Kidney capillary endothelial cell (primary cell): ENCODE data around the gene SUSD1.

Experiments used
- DNase-seq: peaks from one replicate; pipeline ENCODE4 v3.0.0-alpha.2; 2018; ENCODE audit warnings: low spot score

Gene SUSD1

GRCh38 chr9:112064871-112065270 is 110.2 kb downstream of the SUSD1 start:
- no peak for DNase-seq

DNA sequence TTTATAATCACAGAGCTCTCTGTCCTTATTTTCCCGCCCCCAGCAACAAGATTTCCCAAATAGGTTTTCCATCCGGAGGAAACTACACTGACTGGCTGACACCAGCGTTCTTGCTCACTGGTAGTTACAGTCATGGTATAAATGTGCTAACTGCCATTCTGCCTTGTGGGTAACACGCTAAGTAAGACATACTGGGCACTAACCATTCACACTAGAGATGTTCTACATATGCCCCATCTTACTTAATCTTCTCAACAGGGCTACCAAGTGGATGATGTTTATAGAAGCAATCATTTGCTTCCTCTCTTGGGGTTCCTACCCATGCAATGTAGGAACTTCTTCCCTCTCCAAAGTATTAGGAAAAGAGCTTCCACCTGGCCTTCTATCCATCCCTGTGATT is 111.5 kb downstream of the SUSD1 start:
- DNase-seq: no peak

DNA sequence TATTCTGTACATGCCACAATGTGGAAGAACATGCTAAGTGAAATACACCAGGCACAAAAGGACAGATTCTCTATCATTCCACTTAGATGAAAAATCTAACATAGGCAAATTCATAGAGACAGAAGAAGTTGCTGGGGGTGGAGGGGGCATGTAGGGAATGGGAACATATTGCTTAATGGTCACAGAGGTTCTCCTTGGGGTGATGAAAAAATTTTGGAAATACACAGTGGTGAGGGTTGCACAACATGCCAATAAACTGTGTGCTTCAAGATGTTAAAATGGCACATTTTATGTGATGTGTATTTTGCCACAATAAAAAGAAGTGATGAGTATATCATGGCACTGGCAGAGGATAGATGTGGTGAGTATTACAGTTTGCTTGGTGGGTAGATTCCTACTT is 111.9 kb downstream of the SUSD1 start:
- DNase-seq: no peak

DNA sequence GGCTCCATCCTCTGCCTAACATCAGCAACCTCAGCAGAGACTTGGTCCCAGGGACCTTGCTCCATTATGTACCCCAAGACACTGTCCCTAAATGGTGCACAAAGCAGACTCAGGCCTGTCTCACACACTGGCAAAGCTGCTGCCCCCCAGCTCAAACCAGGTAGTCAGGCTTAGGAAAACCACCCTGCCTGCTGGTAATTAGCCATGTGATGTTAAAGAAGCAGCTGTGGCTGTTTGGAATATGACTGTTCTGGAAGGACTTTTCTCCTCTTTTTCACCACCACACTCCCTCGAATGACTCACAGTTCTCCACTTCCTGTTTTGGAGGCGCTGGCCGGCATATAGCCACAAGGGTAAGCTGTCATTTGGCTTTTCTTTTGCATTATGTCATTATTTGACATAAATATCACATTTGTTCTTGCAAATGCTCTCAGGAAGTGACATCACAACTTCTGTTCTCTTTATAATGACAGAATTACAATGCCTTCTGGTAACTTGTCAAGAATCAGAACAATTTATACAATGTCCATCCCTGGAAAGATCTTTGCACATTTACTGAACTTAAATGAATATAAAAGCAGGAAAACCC is 113.9 kb downstream of the SUSD1 start:
- DNase-seq: peak; percentile 98

GRCh38 chr9:112059966-112060320 is 115.2 kb downstream of the SUSD1 start:
- no peak for DNase-seq

DNA sequence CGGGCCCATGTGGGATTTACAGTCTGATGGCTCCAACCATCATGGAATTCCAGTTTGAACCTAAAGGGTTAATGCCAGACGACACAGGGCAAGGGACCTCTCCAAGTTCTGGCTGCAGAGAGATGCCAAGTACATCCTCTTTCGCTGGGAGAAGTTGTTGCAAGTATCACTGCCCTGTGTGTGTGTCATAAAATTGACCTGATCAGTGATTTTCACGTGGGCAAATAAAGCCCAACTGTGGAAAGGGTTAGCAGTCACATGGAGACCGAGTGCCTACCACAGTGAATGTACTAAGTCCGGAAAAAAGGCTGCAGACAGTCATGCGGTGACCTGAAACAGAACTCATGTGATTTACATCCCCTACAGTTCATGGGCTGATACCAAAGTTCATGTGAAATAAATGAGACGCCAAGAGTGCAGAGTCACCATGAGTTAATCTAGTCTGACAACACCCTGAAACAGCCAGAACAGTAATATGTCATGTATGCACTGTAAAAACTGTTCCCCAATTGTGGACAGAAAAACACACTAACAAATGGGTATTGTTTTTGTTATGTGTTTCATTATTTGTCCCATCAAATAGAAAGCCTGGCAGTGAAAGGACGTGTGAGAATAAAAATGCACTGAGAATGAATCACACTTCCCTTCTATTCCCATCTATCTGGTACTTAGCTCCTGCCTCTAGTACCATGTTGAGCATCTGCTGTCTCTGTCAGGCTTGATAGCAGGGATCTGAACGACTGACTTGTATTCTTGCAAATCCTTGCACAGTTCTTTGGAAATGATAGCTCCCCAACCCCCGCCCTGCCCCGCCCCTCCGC is 115.7 kb downstream of the SUSD1 start:
- peak; percentile 71 for DNase-seq

DNA sequence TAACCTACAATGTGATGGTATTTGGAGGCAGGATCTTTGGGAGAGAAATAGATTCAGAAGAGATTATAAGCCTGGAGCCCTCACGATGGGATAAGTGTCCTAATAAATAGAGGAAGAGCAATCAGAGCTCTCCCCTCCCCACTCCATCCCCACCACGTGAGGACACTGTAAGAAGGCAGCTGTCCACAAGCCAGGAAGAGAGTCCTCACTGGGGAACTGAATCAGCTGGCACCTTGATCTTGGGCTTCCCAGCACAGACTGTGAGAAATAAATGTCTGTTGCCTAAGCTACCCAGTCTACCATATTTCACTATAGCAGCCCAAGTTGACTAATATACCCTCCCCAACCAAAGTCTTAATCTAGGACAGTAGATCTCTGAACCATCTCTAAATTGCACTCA is 118.1 kb downstream of the SUSD1 start:
- no peak for DNase-seq

- DNase-seq: no peak
Measured at GRCh38 chr9:112054916-112055315, 120.2 kb downstream of the SUSD1 start.

DNA sequence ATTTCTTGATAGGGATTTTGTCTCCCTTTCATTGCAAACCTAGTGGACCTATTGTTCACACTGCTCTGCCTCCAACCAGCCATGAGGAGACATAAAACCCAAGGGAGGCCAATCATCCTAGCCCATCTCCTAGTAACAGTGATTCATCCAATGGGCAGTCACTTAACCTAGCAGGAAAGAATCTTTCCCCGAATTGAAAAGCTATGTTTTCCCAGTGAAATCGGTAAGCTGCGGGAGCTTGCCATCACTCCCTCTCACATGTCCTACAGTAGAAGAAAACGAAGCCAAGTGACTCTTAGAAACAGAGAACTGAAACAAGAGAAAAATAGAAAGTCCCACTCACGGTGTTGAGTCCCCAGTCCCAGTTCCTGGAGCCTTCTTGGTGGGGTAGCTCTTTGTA is 123.3 kb downstream of the SUSD1 start:
- no peak for DNase-seq

GRCh38 chr9:112050544-112051475 is 124.3 kb downstream of the SUSD1 start:
- DNase-seq: no peak

- DNase-seq: no peak
Measured at GRCh38 chr9:112049811-112050516, 125.1 kb downstream of the SUSD1 start.

- DNase-seq: no peak
Measured at GRCh38 chr9:112048924-112049691, 126.0 kb downstream of the SUSD1 start.

- no peak for DNase-seq
Measured at GRCh38 chr9:112047538-112048066, 127.5 kb downstream of the SUSD1 start.

DNA sequence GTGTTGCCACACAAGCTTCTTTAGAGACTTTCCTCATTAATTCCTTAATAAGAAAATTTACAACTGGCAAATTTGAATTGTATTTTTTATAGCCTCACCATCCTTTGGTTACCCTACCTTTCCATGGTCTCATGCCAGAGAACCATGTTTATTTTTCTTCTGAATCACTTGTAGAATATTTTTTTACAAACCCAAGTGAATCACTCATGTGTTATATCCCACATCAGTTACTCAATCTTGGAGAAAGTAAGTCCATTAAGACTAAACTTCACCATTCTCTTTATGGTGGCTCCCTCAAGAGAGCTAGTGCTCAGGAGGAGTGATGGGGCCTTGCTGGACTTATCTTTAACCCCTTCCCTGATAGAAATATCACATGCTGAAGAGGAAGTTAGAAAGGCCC is 128.9 kb downstream of the SUSD1 start:
- no peak for DNase-seq

- no peak for DNase-seq
Measured at GRCh38 chr9:112044881-112045280, 130.2 kb downstream of the SUSD1 start.

GRCh38 chr9:112044186-112044585 is 130.9 kb downstream of the SUSD1 start:
- DNase-seq: no peak

- no peak for DNase-seq
Measured at GRCh38 chr9:112043423-112043822, 131.7 kb downstream of the SUSD1 start.

GRCh38 chr9:112042769-112043168 is 132.3 kb downstream of the SUSD1 start:
- no peak for DNase-seq

GRCh38 chr9:112042244-112042638 is 132.9 kb downstream of the SUSD1 start:
- DNase-seq: no peak

DNA sequence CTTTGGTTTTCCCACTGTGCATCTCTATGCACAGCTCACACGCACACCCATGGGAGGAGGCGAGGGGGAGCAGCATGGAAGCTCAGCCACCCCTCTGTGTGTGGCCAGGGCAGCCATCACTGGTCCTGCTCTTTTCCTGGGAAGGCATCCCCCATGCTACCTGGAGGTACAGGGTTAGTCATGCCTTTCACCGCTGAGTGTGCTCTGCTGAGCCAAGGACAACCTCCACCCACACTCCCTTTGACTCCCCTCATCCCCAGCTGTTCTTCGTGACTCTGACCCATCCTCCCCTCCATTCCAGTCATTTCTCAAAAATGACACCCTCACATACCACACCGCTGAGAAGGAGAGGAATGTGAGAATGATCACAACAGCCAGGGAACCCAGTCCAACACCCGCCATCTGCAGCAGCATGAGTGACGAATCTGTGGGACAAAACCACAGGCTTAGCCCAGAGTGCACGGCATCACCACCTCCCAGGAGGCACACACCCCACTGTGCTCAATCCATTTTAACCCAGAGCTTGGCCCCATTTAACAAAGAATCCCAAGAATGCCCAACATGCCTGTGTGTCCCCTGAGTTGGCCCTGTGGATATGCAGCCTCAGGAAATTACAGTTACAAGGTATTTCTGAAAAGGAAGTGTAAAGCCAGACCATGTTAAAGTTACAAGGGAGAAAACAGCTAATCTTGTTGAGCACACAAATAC is 133.4 kb downstream of the SUSD1 start:
- DNase-seq: no peak

- no peak for DNase-seq
Measured at GRCh38 chr9:112041199-112041535, 133.9 kb downstream of the SUSD1 start.
